ENCODE measurements around the gene CD300LG.

GRCh38 chr17:43907998-43908721, 61.2 kb downstream of the CD300LG start:
- TF ChIP-seq POLR2A (IDR thresholded peaks at IDR 0.05) (no peak), CTCF (IDR thresholded peaks at IDR 0.05) (no peak), EP300 (IDR thresholded peaks at IDR 0.05) (peak in 1 of 2 donors; percentile 44)
